ENCODE results near the gene GSX1. TPM values are rescaled to one million over a fixed set of nuclear protein-coding genes. Genes with fewer than 3 reads are reported as not detected.
A peak's percentile ranks its signal among the peaks of the same experiment; 100 is the strongest.
"Not testable (repeated sequence)": the region's sequence is repeated elsewhere in the genome, so short reads cannot be mapped to it uniquely, and the experiment has no call there.

Gene GSX1
- not detected for polyA plus RNA-seq (2013, experiment 1 of 2; ENCODE audit: insufficient read length)
- not detected for polyA plus RNA-seq (2013, experiment 2 of 2; ENCODE audit: insufficient read length)

GRCh38 chr13:27792393-27793218 lies at the start of gene GSX1:
TSS of gene GSX1 (plus strand) at chr13:27792483. CDS start at chr13:27792691, 208 bp downstream.
- DNase-seq: peak; percentile 61

- no peak for DNase-seq
These were observed 47.5 kb upstream of the GSX1 start for GRCh38 chr13:27744801-27745200.

- no peak for DNase-seq
These were observed 47.0 kb upstream of the GSX1 start for GRCh38 chr13:27745301-27745700.

- DNase-seq: not testable (repeated sequence)
These were observed 44.1 kb upstream of the GSX1 start for GRCh38 chr13:27748143-27748542.

GRCh38 chr13:27751953-27752532 lies 40.2 kb upstream of the GSX1 start:
- no peak for DNase-seq

- no peak for DNase-seq
These were observed 26.6 kb upstream of the GSX1 start for GRCh38 chr13:27765650-27766049.

GRCh38 chr13:27770809-27771208 lies 21.5 kb upstream of the GSX1 start:
- DNase-seq: no peak

GRCh38 chr13:27772651-27773425 lies 19.4 kb upstream of the GSX1 start:
- DNase-seq: no peak

- no peak for DNase-seq
These were observed 18.1 kb upstream of the GSX1 start for GRCh38 chr13:27774169-27774568.

GRCh38 chr13:27774651-27775050 lies 17.6 kb upstream of the GSX1 start:
- DNase-seq: no peak

GRCh38 chr13:27775943-27776342 lies 16.3 kb upstream of the GSX1 start:
- no peak for DNase-seq

GRCh38 chr13:27782151-27782550 lies 10.1 kb upstream of the GSX1 start:
- no peak for DNase-seq

GRCh38 chr13:27783111-27783510 lies 9.2 kb upstream of the GSX1 start:
- no peak for DNase-seq

GRCh38 chr13:27788271-27788670 lies 4.0 kb upstream of the GSX1 start:
- DNase-seq: no peak

GRCh38 chr13:27789153-27789494 lies 3.2 kb upstream of the GSX1 start:
- no peak for DNase-seq

GRCh38 chr13:27789495-27790303 lies 2.6 kb upstream of the GSX1 start:
- no peak for DNase-seq

GRCh38 chr13:27790523-27790922 lies 1.8 kb upstream of the GSX1 start:
- no peak for DNase-seq

- no peak for DNase-seq
These were observed 960 bp upstream of the GSX1 start for GRCh38 chr13:27791146-27791900.

GRCh38 chr13:27791901-27792392 lies 336 bp upstream of the GSX1 start:
- DNase-seq: no peak

GRCh38 chr13:27793507-27794367 lies 1.5 kb downstream of the GSX1 start:
- DNase-seq: no peak

GRCh38 chr13:27794368-27794691 lies 2.0 kb downstream of the GSX1 start:
- no peak for DNase-seq
